CD4-positive, CD25-positive, alpha-beta regulatory T cell (primary cell): Measurements from ENCODE around the gene MXD3. TPM values are rescaled to one million over a fixed set of nuclear protein-coding genes. Genes with fewer than 3 reads are reported as not detected.
"Not testable (repeated sequence)": the region's sequence is repeated elsewhere in the genome, so short reads cannot be mapped to it uniquely, and the experiment has no call there.

Experiments
- ATAC-seq, 2 donors: fragments of 150-1000 bp; cut with Tn5 transposase; one replicate each; pipeline ENCODE4 v1.10.0; 2021; ENCODE audit warnings: low read depth in 2 of 2, moderate number of reproducible peaks in 2 of 2, moderate library complexity in 1 of 2
- DNase-seq, 3 donors: peaks; one replicate each; pipeline versions ENCODE4 v3.0.0 to v3.0.0-alpha.2; 2012 to 2022; ENCODE audit warnings: mixed read lengths in 1 of 3
- H3K27ac ChIP-seq: one replicate; pipeline ENCODE4 v1.7.0; 2013; ENCODE audit warnings: mild to moderate bottlenecking, low read length; ENCODE audit not compliant: insufficient read depth, poor library complexity, severe bottlenecking
- H3K27me3 ChIP-seq: one replicate; pipeline ENCODE4 v1.7.0; 2013; ENCODE audit warnings: low read length; ENCODE audit not compliant: control insufficient read depth, insufficient read depth
- H3K36me3 ChIP-seq: one replicate; pipeline ENCODE4 v1.7.0; 2013; ENCODE audit warnings: mild to moderate bottlenecking, low read length, moderate library complexity; ENCODE audit not compliant: control insufficient read depth, insufficient read depth
- H3K4me1 ChIP-seq: 2 replicates; pipeline ENCODE4 v1.7.0; 2013; ENCODE audit warnings: mild to moderate bottlenecking, low read length; ENCODE audit not compliant: insufficient read depth, control insufficient read depth, poor library complexity, severe bottlenecking
- H3K4me3 ChIP-seq: one replicate; pipeline ENCODE4 v1.7.0; 2013; ENCODE audit warnings: low read depth, mild to moderate bottlenecking, low read length, moderate library complexity
- H3K9me3 ChIP-seq, 2 experiments: 1 replicate in 1 of 2; 2 replicates in 1 of 2; pipeline ENCODE4 v1.7.0; 2013; ENCODE audit warnings: low read length in 2 of 2, mild to moderate bottlenecking in 1 of 2, moderate library complexity in 1 of 2; ENCODE audit not compliant: control insufficient read depth in 2 of 2
- H3K27ac Mint-ChIP-seq, 3 donors: one replicate each; pipeline ENCODE4 v1.8.0; 2020 to 2022; ENCODE audit warnings: mild to moderate bottlenecking in 3 of 3, mixed read lengths in 3 of 3, moderate library complexity in 2 of 3
- H3K27me3 Mint-ChIP-seq: one replicate; pipeline ENCODE4 v1.8.0; 2022; ENCODE audit warnings: mild to moderate bottlenecking, mixed read lengths
- H3K36me3 Mint-ChIP-seq: one replicate; pipeline ENCODE4 v1.8.0; 2020; ENCODE audit warnings: mixed read lengths
- H3K4me1 Mint-ChIP-seq, 4 donors: one replicate each; pipeline ENCODE4 v1.8.0; 2020 to 2022; ENCODE audit warnings: mixed read lengths in 4 of 4, mild to moderate bottlenecking in 1 of 4
- H3K4me3 Mint-ChIP-seq, 4 donors: one replicate each; pipeline ENCODE4 v1.8.0; 2020 to 2022; ENCODE audit warnings: mild to moderate bottlenecking in 4 of 4, mixed read lengths in 4 of 4, moderate library complexity in 3 of 4
- H3K9me3 Mint-ChIP-seq, 7 donors: one replicate each; pipeline ENCODE4 v1.8.0; 2020 to 2022; ENCODE audit warnings: mixed read lengths in 7 of 7, mild to moderate bottlenecking in 3 of 7, moderate library complexity in 2 of 7
- polyA plus RNA-seq, 4 donors: library from polyadenylated mRNA; unstranded; fragments of 300-500 nt; fragmentation: Illumina TruSeq; gene quantifications; one replicate each; pipeline ENCODE4 v1.2.3, GENCODE V29; 2021
- total RNA-seq: library from RNA; stranded (reverse); gene quantifications from one replicate; pipeline ENCODE4 v1.2.3, GENCODE V29; 2022

Gene MXD3
- total and polyA plus RNA-seq, 5 donors from 2014 or later, result 0.36 to 8.7 (median 0.89) TPM

GRCh38 chr5:177350776-177351391 is 39.2 kb upstream of the MXD3 start:
- Mint-ChIP-seq H3K27me3 (no peaks in the 10 kb centered on the region), H3K27ac (peak overlapping the region; percentile 99 to 100 (median 99)), H3K4me3 (peak overlapping the region; percentile 98 to 99 (median 99)), H3K9me3 (peaks cover 0 to 2% (median 0%) of the 10 kb centered on the region in 7 donors), H3K36me3 (peaks cover 10% of the 10 kb centered on the region), H3K4me1 (peaks cover 22 to 72% (median 43%) of the 10 kb centered on the region in 4 donors)
- H3K9me3 ChIP-seq, result no peaks in the 10 kb centered on the region
- peak overlapping the region; percentile 96 for H3K27ac ChIP-seq
- peak in 1 of 3 donors; percentile 20 for DNase-seq
- H3K27me3 ChIP-seq, result no peaks in the 10 kb centered on the region
- no peak for ATAC-seq
- H3K36me3 ChIP-seq, result peaks cover 27% of the 10 kb centered on the region
- peak overlapping the region; percentile 93 for H3K4me3 ChIP-seq
- peaks cover 45% of the 10 kb centered on the region for H3K4me1 ChIP-seq

DNA sequence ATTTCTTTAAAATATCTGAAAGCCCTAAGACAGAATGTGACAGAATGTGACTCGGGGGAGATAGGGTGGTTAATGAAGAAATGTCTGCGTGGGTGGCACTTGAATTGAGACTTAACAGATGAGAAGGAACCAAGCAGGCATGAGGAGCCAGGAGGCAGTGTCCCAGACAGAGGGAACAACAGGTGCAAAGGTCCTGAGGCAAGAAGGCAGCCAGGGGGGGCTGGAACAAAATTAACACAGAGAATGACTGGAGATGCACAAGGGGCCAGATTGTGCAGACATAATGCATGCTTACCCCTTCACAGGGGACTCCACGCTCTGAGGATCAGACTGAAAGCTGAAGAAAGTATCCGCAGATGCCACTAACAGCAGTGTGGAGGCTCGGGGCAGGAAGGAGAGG is 38.1 kb upstream of the MXD3 start:
- H3K9me3 Mint-ChIP-seq, result no peaks in the 10 kb centered on the region
- peak overlapping the region; percentile 11 to 53 (median 50) for H3K27ac Mint-ChIP-seq
- H3K27me3 Mint-ChIP-seq, result no peaks in the 10 kb centered on the region
- Histone ChIP-seq H3K36me3 (peaks cover 28% of the 10 kb centered on the region), H3K4me1 (peaks cover 38% of the 10 kb centered on the region), H3K27ac (no peak overlapping the region), H3K9me3 (no peaks in the 10 kb centered on the region), H3K27me3 (no peaks in the 10 kb centered on the region), H3K4me3 (peak overlapping the region; percentile 93)
- H3K4me1 Mint-ChIP-seq, result peaks cover 21 to 65% (median 41%) of the 10 kb centered on the region in 4 donors
- H3K36me3 Mint-ChIP-seq, result peaks cover 10% of the 10 kb centered on the region
- no peak for DNase-seq
- ATAC-seq, result no peak
- H3K4me3 Mint-ChIP-seq, result peak overlapping the region; percentile 58 to 99 (median 92)

DNA sequence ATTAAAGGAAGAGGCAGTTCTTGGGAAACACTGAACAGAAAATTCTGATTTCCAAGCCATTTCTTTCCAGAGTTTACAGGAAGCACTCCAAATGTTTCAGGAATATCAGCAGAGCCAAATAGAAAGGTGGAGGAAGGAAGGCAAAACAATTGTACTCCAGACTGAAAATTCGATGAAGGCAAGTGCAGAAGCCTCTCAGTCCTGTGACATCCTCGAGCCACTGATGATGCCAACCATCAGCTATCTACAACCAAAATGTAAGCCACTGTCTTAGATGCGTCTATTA is 37.6 kb upstream of the MXD3 start:
- ATAC-seq (no peak), DNase-seq (no peak)
- Mint-ChIP-seq H3K9me3 (no peaks in the 10 kb centered on the region), H3K4me1 (peaks cover 17 to 62% (median 38%) of the 10 kb centered on the region in 4 donors), H3K27ac (peak overlapping the region in 2 of 3 donors; percentile 20 to 50), H3K4me3 (peak overlapping the region; percentile 83 to 99 (median 92)), H3K36me3 (peaks cover 10% of the 10 kb centered on the region), H3K27me3 (no peaks in the 10 kb centered on the region)
- Histone ChIP-seq H3K36me3 (peaks cover 29% of the 10 kb centered on the region), H3K4me3 (peak overlapping the region; percentile 93), H3K27ac (no peak overlapping the region), H3K27me3 (no peaks in the 10 kb centered on the region), H3K4me1 (peaks cover 38% of the 10 kb centered on the region), H3K9me3 (no peaks in the 10 kb centered on the region)

DNA sequence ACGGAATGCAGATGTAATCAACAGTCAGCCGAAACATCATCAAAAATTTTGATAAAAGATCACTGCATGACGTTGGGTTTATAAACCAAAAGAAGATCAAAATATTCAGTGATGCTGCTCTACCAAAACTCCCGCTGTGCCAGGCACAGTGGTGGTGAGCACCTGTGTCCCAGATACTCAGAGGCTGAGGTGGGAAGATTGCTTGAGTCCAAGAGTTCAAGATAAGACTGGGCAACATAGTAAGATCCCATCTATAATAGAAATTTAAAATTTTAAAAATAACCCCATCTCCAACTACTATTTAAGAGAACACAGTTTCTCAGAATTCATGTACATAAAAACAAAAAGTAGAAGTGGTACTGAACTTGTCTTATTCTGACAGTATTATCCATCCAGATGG is 36.0 kb upstream of the MXD3 start:
- Mint-ChIP-seq H3K9me3 (no peaks in the 10 kb centered on the region), H3K4me1 (peaks cover 20 to 62% (median 39%) of the 10 kb centered on the region in 4 donors), H3K36me3 (peaks cover 14% of the 10 kb centered on the region), H3K27me3 (no peaks in the 10 kb centered on the region), H3K27ac (no peak overlapping the region), H3K4me3 (peak overlapping the region in 1 of 4 donors; percentile 46)
- peaks cover 37% of the 10 kb centered on the region for H3K36me3 ChIP-seq
- H3K27ac ChIP-seq, result no peak overlapping the region
- DNase-seq (no peak), ATAC-seq (no peak)
- H3K4me3 ChIP-seq, result no peak overlapping the region
- no peaks in the 10 kb centered on the region for H3K9me3 ChIP-seq
- H3K27me3 ChIP-seq, result no peaks in the 10 kb centered on the region
- H3K4me1 ChIP-seq, result peaks cover 38% of the 10 kb centered on the region

GRCh38 chr5:177346820-177347219 is 35.1 kb upstream of the MXD3 start:
- H3K27ac Mint-ChIP-seq, result peak overlapping the region in 2 of 3 donors; percentile 36 to 85
- H3K36me3 ChIP-seq, result peaks cover 45% of the 10 kb centered on the region

GRCh38 chr5:177344891-177345290 is 33.2 kb upstream of the MXD3 start:
- Histone ChIP-seq H3K4me3 (no peak overlapping the region), H3K27me3 (no peaks in the 10 kb centered on the region), H3K9me3 (peaks cover 3 to 5% of the 10 kb centered on the region in 2 experiments), H3K27ac (no peak overlapping the region), H3K36me3 (peaks cover 56% of the 10 kb centered on the region), H3K4me1 (peaks cover 20% of the 10 kb centered on the region)
- ATAC-seq (no peak), DNase-seq (no peak)
- no peak overlapping the region for H3K4me3 Mint-ChIP-seq
- H3K27me3 Mint-ChIP-seq, result no peaks in the 10 kb centered on the region
- H3K4me1 Mint-ChIP-seq, result peaks cover 14 to 50% (median 30%) of the 10 kb centered on the region in 4 donors
- peaks cover 0 to 3% (median 1%) of the 10 kb centered on the region in 7 donors for H3K9me3 Mint-ChIP-seq
- peak overlapping the region in 1 of 3 donors; percentile 69 for H3K27ac Mint-ChIP-seq
- H3K36me3 Mint-ChIP-seq, result peaks cover 24% of the 10 kb centered on the region

More at GRCh38 chr5:177346820-177347219, 35.1 kb upstream of the MXD3 start:
- Histone ChIP-seq H3K27me3 (no peaks in the 10 kb centered on the region), H3K27ac (no peak overlapping the region), H3K4me3 (no peak overlapping the region), H3K9me3 (no peaks in the 10 kb centered on the region), H3K4me1 (peaks cover 34% of the 10 kb centered on the region)
- Mint-ChIP-seq H3K4me1 (peaks cover 17 to 60% (median 37%) of the 10 kb centered on the region in 4 donors), H3K4me3 (peak overlapping the region in 1 of 4 donors; percentile 46), H3K9me3 (no peaks in the 10 kb centered on the region), H3K36me3 (peaks cover 16% of the 10 kb centered on the region), H3K27me3 (no peaks in the 10 kb centered on the region)
- DNase-seq (no peak), ATAC-seq (no peak)

DNA sequence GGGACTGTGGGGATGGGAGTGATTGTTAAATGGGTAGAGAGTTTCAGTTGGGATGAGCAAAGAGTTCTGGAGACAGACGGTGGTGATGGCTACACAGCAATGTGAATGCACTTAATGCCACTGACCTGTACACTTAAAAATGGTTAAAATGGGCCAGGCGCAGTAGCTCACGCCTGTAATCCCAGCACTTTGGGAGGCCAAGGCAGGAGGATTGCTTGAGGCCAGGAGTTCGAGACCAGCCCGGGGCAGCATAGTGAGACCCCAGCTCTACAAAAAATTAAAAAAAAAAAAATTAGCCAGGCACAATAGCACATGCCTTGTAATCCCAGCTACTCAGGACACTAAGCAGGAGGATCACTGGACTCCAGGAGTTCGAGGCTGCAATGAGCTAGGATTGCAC is 32.1 kb upstream of the MXD3 start:
- Histone ChIP-seq H3K27ac (no peak overlapping the region), H3K4me1 (peaks cover 9% of the 10 kb centered on the region), H3K4me3 (no peak overlapping the region), H3K9me3 (peaks cover 5 to 11% of the 10 kb centered on the region in 2 experiments), H3K27me3 (no peaks in the 10 kb centered on the region), H3K36me3 (peaks cover 61% of the 10 kb centered on the region)
- H3K36me3 Mint-ChIP-seq, result peaks cover 24% of the 10 kb centered on the region
- no peak for DNase-seq
- peaks cover 0 to 6% (median 3%) of the 10 kb centered on the region in 7 donors for H3K9me3 Mint-ChIP-seq
- no peaks in the 10 kb centered on the region for H3K27me3 Mint-ChIP-seq
- no peak for ATAC-seq
- no peak overlapping the region for H3K4me3 Mint-ChIP-seq
- H3K27ac Mint-ChIP-seq, result peak overlapping the region in 1 of 3 donors; percentile 3
- peaks cover 17 to 45% (median 22%) of the 10 kb centered on the region in 4 donors for H3K4me1 Mint-ChIP-seq

- peaks cover 24% of the 10 kb centered on the region for H3K36me3 Mint-ChIP-seq
- ATAC-seq, DNase-seq, H3K27me3 Mint-ChIP-seq, H3K27ac Mint-ChIP-seq, H3K27me3 ChIP-seq, H3K4me1 ChIP-seq, H3K27ac ChIP-seq, H3K4me3 Mint-ChIP-seq, H3K9me3 Mint-ChIP-seq, H3K4me3 ChIP-seq: not testable (repeated sequence)
- H3K9me3 ChIP-seq, result peaks cover 5 to 11% of the 10 kb centered on the region in 2 experiments
- H3K4me1 Mint-ChIP-seq, result peaks cover 17 to 45% (median 22%) of the 10 kb centered on the region in 4 donors
- peaks cover 69% of the 10 kb centered on the region for H3K36me3 ChIP-seq
These were observed 31.3 kb upstream of the MXD3 start for GRCh38 chr5:177343000-177343399.
